Loucy (cell line): Measurements from ENCODE around the gene TMIGD1.

Source experiments
- H2AFZ ChIP-seq: fragments of 200-600 bp; sonication (generic); 2 replicates; pipeline ENCODE4 v1.6.0; 2016; ENCODE audit warnings: antibody characterized with exemption, mild to moderate bottlenecking, low read length, moderate library complexity
- H3F3A ChIP-seq: fragments of 200-600 bp; 2 replicates; pipeline ENCODE4 v1.6.0; 2016; ENCODE audit warnings: antibody characterized with exemption, low read depth, mild to moderate bottlenecking
- H3K27me3 ChIP-seq: fragments of 200-600 bp; sonication (generic); 2 replicates; pipeline ENCODE4 v1.6.1; 2014; ENCODE audit warnings: low read length, mild to moderate bottlenecking; ENCODE audit not compliant: insufficient read depth, poor library complexity, severe bottlenecking
- H3K36me3 ChIP-seq: fragments of 200-600 bp; sonication (generic); 2 replicates; pipeline ENCODE4 v1.6.1; 2016; ENCODE audit warnings: low read length; ENCODE audit not compliant: insufficient read depth
- H3K4me1 ChIP-seq: fragments of 200-600 bp; sonication (generic); 2 replicates; pipeline ENCODE4 v1.5.1; 2014; ENCODE audit warnings: low read length, mild to moderate bottlenecking; ENCODE audit not compliant: insufficient read depth, poor library complexity, severe bottlenecking
- H3K4me2 ChIP-seq: fragments of 200-600 bp; sonication (generic); 2 replicates; pipeline ENCODE4 v1.6.0; 2014; ENCODE audit warnings: antibody characterized with exemption, low read length, low read depth, mild to moderate bottlenecking; ENCODE audit not compliant: poor library complexity, severe bottlenecking
- H3K4me3 ChIP-seq: fragments of 200-600 bp; sonication (generic); 2 replicates; pipeline ENCODE4 v1.5.1; 2014; ENCODE audit warnings: low read length, mild to moderate bottlenecking, mixed read lengths; ENCODE audit not compliant: poor library complexity, severe bottlenecking
- H3K79me2 ChIP-seq: fragments of 200-600 bp; sonication (generic); 2 replicates; pipeline ENCODE4 v1.6.1; 2014; ENCODE audit warnings: low read length; ENCODE audit not compliant: insufficient read depth
- H3K9ac ChIP-seq: fragments of 200-600 bp; sonication (generic); 2 replicates; pipeline ENCODE4 v1.6.0; 2014; ENCODE audit warnings: mild to moderate bottlenecking, low read depth, low read length, moderate library complexity; ENCODE audit not compliant: poor library complexity, severe bottlenecking
- H3K9me2 ChIP-seq: fragments of 200-600 bp; sonication (generic); replicated peaks from 2 replicates; pipeline ENCODE4 v1.6.1; 2016; ENCODE audit warnings: low read depth, low read length, mixed read lengths
- H3K9me3 ChIP-seq: fragments of 200-600 bp; sonication (generic); 2 replicates; pipeline ENCODE4 v1.6.1; 2014; ENCODE audit warnings: mild to moderate bottlenecking, antibody characterized with exemption, low read length, low read depth; ENCODE audit not compliant: insufficient read depth
- H4K20me1 ChIP-seq: fragments of 200-600 bp; sonication (generic); 2 replicates; pipeline ENCODE4 v1.6.0; 2014; ENCODE audit warnings: antibody characterized with exemption, low read length, mild to moderate bottlenecking; ENCODE audit not compliant: insufficient read depth, poor library complexity, severe bottlenecking
- CTCF ChIP-seq: fragments of 200-600 bp; sonication (generic); conservative IDR thresholded peaks from 2 replicates; pipeline ENCODE4 v1.5.1; 2014; ENCODE audit warnings: mild to moderate bottlenecking, antibody characterized with exemption, low read length
- EZH2phosphoT487 ChIP-seq: fragments of 200-600 bp; IDR thresholded peaks from 2 replicates; pipeline ENCODE4 v1.6.1; 2018; ENCODE audit warnings: antibody characterized with exemption, mild to moderate bottlenecking, moderate library complexity, borderline replicate concordance

Gene TMIGD1

DNA sequence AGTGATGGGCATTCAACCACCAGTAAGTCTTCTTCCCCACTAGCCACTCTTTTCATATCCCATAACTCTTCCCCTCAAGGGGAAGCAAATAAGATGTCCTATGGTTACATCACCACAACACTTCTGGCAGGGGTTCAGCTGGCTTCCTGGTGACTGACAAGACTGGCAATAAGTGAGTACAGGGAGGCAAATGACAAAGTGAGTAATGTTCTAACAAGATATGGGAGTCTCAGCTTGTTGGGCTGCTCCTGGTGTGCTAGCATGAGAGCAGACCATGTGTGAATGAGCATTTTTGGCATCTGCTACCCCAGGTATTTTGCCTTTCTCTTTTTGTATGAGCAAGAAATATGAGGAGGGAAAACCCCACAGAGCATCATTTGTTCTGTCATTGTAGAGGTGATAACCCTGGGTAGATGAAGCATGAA lies 9.9 kb downstream of the TMIGD1 start:
- Histone ChIP-seq H3K4me3 (no peak overlapping the region), H3K79me2 (no peaks in the 10 kb centered on the region), H3K9me2 (no peaks in the 10 kb centered on the region), H3K4me1 (peaks cover 14% of the 10 kb centered on the region), H3K27me3 (no peaks in the 10 kb centered on the region), H3K36me3 (no peaks in the 10 kb centered on the region), H3F3A (no peaks in the 10 kb centered on the region), H3K9ac (no peak overlapping the region), H3K4me2 (peak overlapping the region; percentile 27), H3K9me3 (no peaks in the 10 kb centered on the region), H2AFZ (no peak overlapping the region), H4K20me1 (no peaks in the 10 kb centered on the region)
- TF ChIP-seq CTCF (no peak), EZH2phosphoT487 (no peak)

DNA sequence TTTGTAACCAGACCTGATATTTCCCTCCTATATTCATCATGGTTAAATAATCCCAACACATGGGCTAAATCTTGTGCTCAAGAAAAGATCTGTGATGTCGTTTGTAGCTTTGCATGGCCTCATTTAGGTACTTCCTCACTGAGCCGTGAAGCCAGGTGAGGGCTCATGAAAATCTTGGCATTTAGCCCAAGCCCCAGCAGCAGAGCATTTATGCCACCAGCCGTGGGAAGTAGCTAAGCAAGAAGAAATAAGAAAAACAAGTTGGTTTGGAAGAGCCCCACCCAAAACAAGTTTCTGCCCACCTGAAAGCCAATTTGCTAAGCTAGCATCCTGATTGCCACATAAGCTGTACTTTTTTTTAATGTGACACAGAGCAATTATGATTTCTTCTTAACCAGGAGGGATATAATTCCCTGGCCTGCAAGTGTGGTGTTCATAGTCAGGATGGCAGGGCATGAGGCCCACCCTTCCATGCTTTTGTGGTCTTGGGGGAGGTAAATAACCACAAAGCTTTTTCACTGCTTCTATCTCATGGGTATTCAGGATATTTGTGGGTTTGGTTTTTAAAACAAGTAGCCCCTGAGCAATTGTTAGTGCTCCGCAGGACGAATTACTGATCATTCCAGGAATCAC lies 10.5 kb downstream of the TMIGD1 start:
- H3K4me1 ChIP-seq = peaks cover 14% of the 10 kb centered on the region
- peak overlapping the region; percentile 27 for H3K4me2 ChIP-seq
- H3K79me2 ChIP-seq = no peaks in the 10 kb centered on the region
- no peaks in the 10 kb centered on the region for H3K9me3 ChIP-seq
- no peaks in the 10 kb centered on the region for H3K27me3 ChIP-seq
- no peaks in the 10 kb centered on the region for H4K20me1 ChIP-seq
- no peaks in the 10 kb centered on the region for H3F3A ChIP-seq
- H3K9ac ChIP-seq = no peak overlapping the region
- no peaks in the 10 kb centered on the region for H3K9me2 ChIP-seq
- H3K4me3 ChIP-seq = no peak overlapping the region
- no peaks in the 10 kb centered on the region for H3K36me3 ChIP-seq
- no peak for TF ChIP-seq CTCF
- TF ChIP-seq EZH2phosphoT487 = no peak
- no peak overlapping the region for H2AFZ ChIP-seq

DNA sequence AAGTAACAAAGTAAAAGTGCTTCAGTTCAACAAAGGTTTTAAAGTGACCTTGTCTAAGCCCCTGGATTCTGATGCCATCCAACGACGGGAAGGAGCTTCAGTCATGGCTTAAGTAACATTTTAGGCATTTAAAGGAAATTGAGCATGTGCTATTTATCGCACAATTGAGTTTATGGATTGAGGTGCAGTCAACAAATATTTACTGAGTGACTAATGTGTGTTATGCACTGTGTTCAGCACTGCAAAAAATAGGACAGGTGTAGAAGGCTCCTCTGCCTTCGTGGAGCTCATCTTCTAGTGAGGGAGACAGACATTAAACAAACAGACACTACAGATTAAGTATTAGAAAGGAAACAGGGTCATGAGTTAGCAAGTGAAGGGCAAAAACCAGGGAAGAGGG lies 12.5 kb downstream of the TMIGD1 start:
- Histone ChIP-seq H3F3A (no peaks in the 10 kb centered on the region), H3K4me1 (peaks cover 14% of the 10 kb centered on the region), H3K4me2 (no peak overlapping the region), H4K20me1 (no peaks in the 10 kb centered on the region), H3K9me2 (no peaks in the 10 kb centered on the region), H3K36me3 (no peaks in the 10 kb centered on the region), H3K4me3 (no peak overlapping the region), H3K9ac (no peak overlapping the region), H3K79me2 (no peaks in the 10 kb centered on the region), H3K27me3 (no peaks in the 10 kb centered on the region), H3K9me3 (no peaks in the 10 kb centered on the region), H2AFZ (no peak overlapping the region)
- TF ChIP-seq EZH2phosphoT487 (no peak), CTCF (no peak)
